Mesendoderm (in vitro differentiated cells): ENCODE measurements around the gene SIX3.

ENCODE experiments used
- DNase-seq: peaks from one replicate; pipeline ENCODE4 v3.0.0; 2013
- H2AK5ac ChIP-seq: 2 replicates; pipeline ENCODE4 v1.6.1; 2013; ENCODE audit warnings: low read length, inconsistent platforms
- H2BK120ac ChIP-seq: 2 replicates; pipeline ENCODE4 v1.6.1; 2013; ENCODE audit warnings: low read depth, mild to moderate bottlenecking, low read length, moderate library complexity, mixed read lengths
- H2BK15ac ChIP-seq: replicated peaks from 2 replicates; pipeline ENCODE4 v1.6.1; 2013; ENCODE audit warnings: low read depth, mild to moderate bottlenecking, moderate library complexity
- H2BK5ac ChIP-seq: 2 replicates; pipeline ENCODE4 v1.6.1; 2013; ENCODE audit warnings: low read length, inconsistent platforms
- H3K18ac ChIP-seq: 2 replicates; pipeline ENCODE4 v1.6.1; 2013; ENCODE audit warnings: mild to moderate bottlenecking, low read length, mixed read lengths
- H3K23ac ChIP-seq: one replicate; pipeline ENCODE4 v1.6.1; 2013; ENCODE audit warnings: low read length
- H3K27ac ChIP-seq: 2 replicates; pipeline ENCODE4 v1.5.1; 2013; ENCODE audit warnings: low read depth, mild to moderate bottlenecking, inconsistent platforms, low read length, moderate library complexity
- H3K27me3 ChIP-seq: 2 replicates; pipeline ENCODE4 v1.6.1; 2013; ENCODE audit warnings: low read length, control low read depth, mild to moderate bottlenecking, inconsistent platforms; ENCODE audit not compliant: insufficient read depth, poor library complexity
- H3K36me3 ChIP-seq: 2 replicates; pipeline ENCODE4 v1.6.1; 2013; ENCODE audit warnings: low read length, inconsistent platforms; ENCODE audit not compliant: control insufficient read depth, insufficient read depth
- H3K4ac ChIP-seq: one replicate; pipeline ENCODE4 v1.6.1; 2013; ENCODE audit warnings: low read depth, mild to moderate bottlenecking, low read length, moderate library complexity
- H3K4me1 ChIP-seq: 2 replicates; pipeline ENCODE4 v1.6.1; 2013; ENCODE audit warnings: low read depth, low read length, inconsistent platforms; ENCODE audit not compliant: control insufficient read depth
- H3K4me2 ChIP-seq: 2 replicates; pipeline ENCODE4 v1.6.1; 2013; ENCODE audit warnings: low read length
- H3K4me3 ChIP-seq: 2 replicates; pipeline ENCODE4 v1.5.1; 2013; ENCODE audit warnings: mild to moderate bottlenecking, low read length
- H3K56ac ChIP-seq: one replicate; pipeline ENCODE4 v1.6.1; 2013; ENCODE audit warnings: low read length
- H3K79me1 ChIP-seq: 2 replicates; pipeline ENCODE4 v1.6.1; 2013; ENCODE audit warnings: low read length, inconsistent platforms
- H3K79me2 ChIP-seq: 2 replicates; pipeline ENCODE4 v1.6.1; 2013; ENCODE audit warnings: mild to moderate bottlenecking, low read length; ENCODE audit not compliant: control insufficient read depth, insufficient read depth
- H3K9ac ChIP-seq: 2 replicates; pipeline ENCODE4 v1.6.1; 2013; ENCODE audit warnings: low read length, inconsistent platforms
- H4K5ac ChIP-seq: one replicate; pipeline ENCODE4 v1.6.1; 2013; ENCODE audit warnings: low read length
- H4K8ac ChIP-seq: one replicate; pipeline ENCODE4 v1.6.1; 2013; ENCODE audit warnings: low read depth, mild to moderate bottlenecking, control low read depth, low read length, moderate library complexity
- WGBS: extraction: QIAGEN DNeasy Blood & Tissue Kit; methylation state at CpG from one replicate; pipeline ENCODE4 v1.1.7; 2013; ENCODE audit warnings: low lambda C conversion rate, missing lambda C conversion rate; ENCODE audit not compliant: insufficient coverage; ENCODE audit errors: extremely low coverage; 5-methylcytosine and 5-hydroxymethylcytosine counted together

Gene SIX3

GRCh38 chr2:44904578-44904977 lies 36.9 kb upstream of the SIX3 start:
- Histone ChIP-seq H3K36me3 (no peaks in the 10 kb centered on the region), H4K8ac (no peak overlapping the region), H2BK120ac (no peak overlapping the region), H3K27ac (no peak overlapping the region), H3K4ac (no peak overlapping the region), H2BK15ac (no peak overlapping the region), H3K18ac (no peak overlapping the region), H3K9ac (no peak overlapping the region), H3K79me2 (no peaks in the 10 kb centered on the region), H4K5ac (no peak overlapping the region), H3K56ac (no peak overlapping the region), H3K4me2 (no peak overlapping the region), H2AK5ac (no peak overlapping the region), H3K4me3 (no peak overlapping the region), H3K27me3 (no peaks in the 10 kb centered on the region), H3K23ac (no peak overlapping the region), H2BK5ac (no peak overlapping the region), H3K4me1 (no peaks in the 10 kb centered on the region), H3K79me1 (no peaks in the 10 kb centered on the region)
- no CpG with 5 or more reads among the region's 1 CpG for WGBS
- DNase-seq, result no peak

- no peak for DNase-seq
- Histone ChIP-seq H3K23ac (no peak overlapping the region), H2BK15ac (no peak overlapping the region), H3K4me1 (no peaks in the 10 kb centered on the region), H2BK5ac (no peak overlapping the region), H3K4me2 (no peak overlapping the region), H2AK5ac (no peak overlapping the region), H3K56ac (no peak overlapping the region), H3K9ac (no peak overlapping the region), H3K79me1 (no peaks in the 10 kb centered on the region), H2BK120ac (no peak overlapping the region), H4K8ac (no peak overlapping the region), H3K27me3 (no peaks in the 10 kb centered on the region), H3K27ac (no peak overlapping the region), H3K18ac (no peak overlapping the region), H3K36me3 (no peaks in the 10 kb centered on the region), H4K5ac (no peak overlapping the region), H3K4ac (no peak overlapping the region), H3K79me2 (no peaks in the 10 kb centered on the region), H3K4me3 (no peak overlapping the region)
- WGBS, result no CpG with 5 or more reads among the region's 10 CpGs
These were observed 34.5 kb upstream of the SIX3 start for GRCh38 chr2:44906972-44907371.

DNA sequence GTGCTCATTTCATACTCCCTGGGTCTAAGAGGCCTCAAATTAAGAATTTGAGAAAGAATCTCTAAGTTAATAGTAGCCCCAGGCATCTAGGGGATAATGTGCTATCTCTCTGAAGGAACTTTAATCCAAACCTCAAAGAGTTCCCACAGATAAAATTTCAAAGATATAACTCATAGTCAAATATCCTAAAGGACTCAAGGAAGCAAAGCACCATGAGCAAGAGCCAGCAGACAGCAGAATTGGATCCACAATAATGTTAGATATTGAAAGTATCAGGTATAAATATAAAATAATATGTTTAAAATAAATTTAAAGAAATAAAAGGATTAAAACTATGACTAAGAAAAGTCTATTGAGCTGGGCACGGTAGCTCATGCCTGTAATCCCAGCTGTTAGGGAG lies 31.7 kb upstream of the SIX3 start:
- H3K36me3 ChIP-seq, result no peaks in the 10 kb centered on the region
- no peaks in the 10 kb centered on the region for H3K27me3 ChIP-seq
- no peak overlapping the region for H4K5ac ChIP-seq
- no peak overlapping the region for H3K9ac ChIP-seq
- H3K23ac ChIP-seq, result no peak overlapping the region
- no peak overlapping the region for H2AK5ac ChIP-seq
- no peak overlapping the region for H2BK5ac ChIP-seq
- H3K18ac ChIP-seq, result no peak overlapping the region
- H3K4me2 ChIP-seq, result no peak overlapping the region
- WGBS, result no CpG with 5 or more reads among the region's 1 CpG
- no peaks in the 10 kb centered on the region for H3K4me1 ChIP-seq
- no peak overlapping the region for H4K8ac ChIP-seq
- no peak overlapping the region for H3K4ac ChIP-seq
- H3K79me2 ChIP-seq, result no peaks in the 10 kb centered on the region
- no peaks in the 10 kb centered on the region for H3K79me1 ChIP-seq
- H3K4me3 ChIP-seq, result no peak overlapping the region
- no peak overlapping the region for H2BK120ac ChIP-seq
- no peak overlapping the region for H3K56ac ChIP-seq
- DNase-seq, result no peak
- no peak overlapping the region for H3K27ac ChIP-seq
- no peak overlapping the region for H2BK15ac ChIP-seq

- Histone ChIP-seq H3K56ac (no peak overlapping the region), H2BK120ac (no peak overlapping the region), H3K36me3 (no peaks in the 10 kb centered on the region), H3K4ac (no peak overlapping the region), H2AK5ac (no peak overlapping the region), H2BK5ac (no peak overlapping the region), H3K23ac (no peak overlapping the region), H3K18ac (no peak overlapping the region), H3K79me2 (no peaks in the 10 kb centered on the region), H2BK15ac (no peak overlapping the region), H4K8ac (no peak overlapping the region), H3K4me3 (no peak overlapping the region), H3K4me2 (no peak overlapping the region), H4K5ac (no peak overlapping the region), H3K4me1 (peaks cover 3% of the 10 kb centered on the region), H3K27me3 (no peaks in the 10 kb centered on the region), H3K9ac (no peak overlapping the region), H3K27ac (no peak overlapping the region), H3K79me1 (no peaks in the 10 kb centered on the region)
- no CpG with 5 or more reads among the region's 5 CpGs for WGBS
- DNase-seq, result peak; percentile 78
These were observed 28.8 kb upstream of the SIX3 start for GRCh38 chr2:44912660-44913059.

- Histone ChIP-seq H3K4me2 (no peak overlapping the region), H3K36me3 (no peaks in the 10 kb centered on the region), H4K8ac (no peak overlapping the region), H3K27ac (no peak overlapping the region), H3K27me3 (no peaks in the 10 kb centered on the region), H3K4me3 (no peak overlapping the region), H2BK5ac (no peak overlapping the region), H3K4ac (no peak overlapping the region), H4K5ac (no peak overlapping the region), H3K4me1 (peaks cover 3% of the 10 kb centered on the region), H2AK5ac (no peak overlapping the region), H2BK120ac (no peak overlapping the region), H3K23ac (no peak overlapping the region), H3K79me1 (no peaks in the 10 kb centered on the region), H3K9ac (no peak overlapping the region), H3K56ac (no peak overlapping the region), H2BK15ac (no peak overlapping the region), H3K18ac (no peak overlapping the region), H3K79me2 (no peaks in the 10 kb centered on the region)
- DNase-seq, result no peak
These were observed 25.2 kb upstream of the SIX3 start for GRCh38 chr2:44916291-44916690.

DNA sequence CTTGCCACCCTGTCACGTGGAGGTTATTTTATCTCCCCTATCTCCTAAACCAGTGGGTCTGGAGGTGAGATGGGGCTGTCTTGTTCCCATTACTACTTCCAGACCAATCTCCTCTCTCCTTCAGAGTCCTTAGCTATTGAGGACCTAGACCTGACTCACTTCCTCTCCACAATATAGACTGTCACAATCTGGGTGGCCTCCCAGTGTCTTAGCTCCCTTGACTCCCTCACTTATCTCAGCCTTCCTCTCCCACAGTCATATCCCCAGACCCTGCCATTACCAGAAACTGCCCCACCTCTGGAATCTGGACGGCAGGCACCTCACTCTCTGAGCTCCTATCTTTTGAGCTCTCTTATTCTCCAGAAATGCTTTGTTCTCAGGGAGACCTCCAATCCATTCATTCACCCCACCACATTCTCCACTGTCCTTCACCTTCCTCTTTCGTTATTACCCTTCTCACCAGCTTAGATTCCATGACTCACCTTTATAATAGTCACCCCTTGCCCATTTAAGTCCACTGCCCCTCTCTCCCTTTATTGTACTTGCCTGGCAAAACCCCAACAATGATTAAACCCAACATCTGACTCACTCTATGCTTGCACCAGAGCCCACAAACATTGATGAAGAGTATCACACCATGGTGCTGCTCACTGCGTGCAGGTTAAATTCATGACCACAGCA lies 23.3 kb upstream of the SIX3 start:
- no peak for DNase-seq
- Histone ChIP-seq H4K8ac (no peak overlapping the region), H3K27ac (no peak overlapping the region), H3K27me3 (peaks cover 3% of the 10 kb centered on the region), H3K4me1 (peaks cover 3% of the 10 kb centered on the region), H4K5ac (no peak overlapping the region), H3K36me3 (no peaks in the 10 kb centered on the region), H2BK15ac (no peak overlapping the region), H3K4me2 (no peak overlapping the region), H3K56ac (no peak overlapping the region), H2AK5ac (no peak overlapping the region), H3K79me2 (no peaks in the 10 kb centered on the region), H3K79me1 (no peaks in the 10 kb centered on the region), H3K23ac (no peak overlapping the region), H3K4me3 (no peak overlapping the region), H2BK5ac (no peak overlapping the region), H2BK120ac (no peak overlapping the region), H3K18ac (no peak overlapping the region), H3K9ac (no peak overlapping the region), H3K4ac (no peak overlapping the region)
- WGBS, result no CpG with 5 or more reads among the region's 4 CpGs
